ENCODE measurements around the gene DYSF. TPM values are rescaled to one million over a fixed set of nuclear protein-coding genes. Genes with fewer than 3 reads are reported as not detected.

The DYSF gene
- polyA plus RNA-seq, 1 of the 3 experiments (the other 2 are of a cell fraction) = 0.10 TPM

GRCh38 chr2:71559828-71560637 is 106.7 kb downstream of the DYSF start:
- H2AFZ ChIP-seq (ENCODE audit: low read depth) = no peak overlapping the region
- WGBS (ENCODE audit: low lambda C conversion rate) = 38% methylated on average over 13 of the region's 31 CpGs
- H3K9me2 ChIP-seq = no peaks in the 10 kb centered on the region
- DNase-seq = peak; percentile 75
- CTCF ChIA-PET = interaction anchor here (0.6 to 5.1 kb wide), 9 partner anchors 12 to 1019 kb away, joined by 3 to 33 read pairs (median 4); no protein-coding TSS in a partner anchor
- no peaks in the 10 kb centered on the region for H3K79me2 ChIP-seq (ENCODE audit: insufficient read depth)
- no peaks in the 10 kb centered on the region for H3K9me3 ChIP-seq
- no peak overlapping the region; a peak in 1 of 4 replicates for H3K4me3 ChIP-seq (ENCODE audit: low read depth in 2 of 2, low read length in 1 of 2)
- POLR2A ChIA-PET = interaction anchor here (0.7 kb wide), 1 partner anchor 49 kb away, joined by 3 read pairs; no protein-coding TSS in a partner anchor
- H3K36me3 ChIP-seq (replicated peaks in 1 of 2; ENCODE audit: control insufficient read depth in 1 of 2, insufficient read depth in 2 of 2, low read length in 1 of 2) = no peaks in the 10 kb centered on the region
- peaks cover 0 to 29% of the 10 kb centered on the region in 2 experiments; a peak in 1 of 4 replicates for H3K4me1 ChIP-seq (ENCODE audit: control insufficient read depth in 1 of 2, insufficient read depth in 2 of 2, low read depth in 1 of 2, low read length in 1 of 2)
- no peaks in the 10 kb centered on the region for H4K20me1 ChIP-seq (ENCODE audit: insufficient read depth)
- TF ChIP-seq, protein P1, sequence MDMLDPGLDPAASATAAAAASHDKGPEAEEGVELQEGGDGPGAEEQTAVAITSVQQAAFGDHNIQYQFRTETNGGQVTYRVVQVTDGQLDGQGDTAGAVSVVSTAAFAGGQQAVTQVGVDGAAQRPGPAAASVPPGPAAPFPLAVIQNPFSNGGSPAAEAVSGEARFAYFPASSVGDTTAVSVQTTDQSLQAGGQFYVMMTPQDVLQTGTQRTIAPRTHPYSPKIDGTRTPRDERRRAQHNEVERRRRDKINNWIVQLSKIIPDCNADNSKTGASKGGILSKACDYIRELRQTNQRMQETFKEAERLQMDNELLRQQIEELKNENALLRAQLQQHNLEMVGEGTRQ (IDR thresholded peaks at IDR 0.05; ENCODE audit: borderline replicate concordance, low read depth, low read length) = no peak
- no peak for TF ChIP-seq TCF12 (IDR thresholded peaks at IDR 0.05)
- TF ChIP-seq, protein P2, sequence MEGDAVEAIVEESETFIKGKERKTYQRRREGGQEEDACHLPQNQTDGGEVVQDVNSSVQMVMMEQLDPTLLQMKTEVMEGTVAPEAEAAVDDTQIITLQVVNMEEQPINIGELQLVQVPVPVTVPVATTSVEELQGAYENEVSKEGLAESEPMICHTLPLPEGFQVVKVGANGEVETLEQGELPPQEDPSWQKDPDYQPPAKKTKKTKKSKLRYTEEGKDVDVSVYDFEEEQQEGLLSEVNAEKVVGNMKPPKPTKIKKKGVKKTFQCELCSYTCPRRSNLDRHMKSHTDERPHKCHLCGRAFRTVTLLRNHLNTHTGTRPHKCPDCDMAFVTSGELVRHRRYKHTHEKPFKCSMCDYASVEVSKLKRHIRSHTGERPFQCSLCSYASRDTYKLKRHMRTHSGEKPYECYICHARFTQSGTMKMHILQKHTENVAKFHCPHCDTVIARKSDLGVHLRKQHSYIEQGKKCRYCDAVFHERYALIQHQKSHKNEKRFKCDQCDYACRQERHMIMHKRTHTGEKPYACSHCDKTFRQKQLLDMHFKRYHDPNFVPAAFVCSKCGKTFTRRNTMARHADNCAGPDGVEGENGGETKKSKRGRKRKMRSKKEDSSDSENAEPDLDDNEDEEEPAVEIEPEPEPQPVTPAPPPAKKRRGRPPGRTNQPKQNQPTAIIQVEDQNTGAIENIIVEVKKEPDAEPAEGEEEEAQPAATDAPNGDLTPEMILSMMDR (IDR thresholded peaks at IDR 0.05) = no peak
- no peak overlapping the region for H3K4me2 ChIP-seq
- no peak overlapping the region; a peak in 1 of 4 replicates for H3K27ac ChIP-seq (ENCODE audit: low read depth in 2 of 2, low read length in 1 of 2)
- H3F3A ChIP-seq (replicated peaks; ENCODE audit: insufficient read depth) = no peaks in the 10 kb centered on the region
- no peak overlapping the region for H3K9ac ChIP-seq
- peaks cover 7% of the 10 kb centered on the region; the same call in 1 of the 2 replicates for H3K27me3 ChIP-seq (ENCODE audit: insufficient read depth)

DNA sequence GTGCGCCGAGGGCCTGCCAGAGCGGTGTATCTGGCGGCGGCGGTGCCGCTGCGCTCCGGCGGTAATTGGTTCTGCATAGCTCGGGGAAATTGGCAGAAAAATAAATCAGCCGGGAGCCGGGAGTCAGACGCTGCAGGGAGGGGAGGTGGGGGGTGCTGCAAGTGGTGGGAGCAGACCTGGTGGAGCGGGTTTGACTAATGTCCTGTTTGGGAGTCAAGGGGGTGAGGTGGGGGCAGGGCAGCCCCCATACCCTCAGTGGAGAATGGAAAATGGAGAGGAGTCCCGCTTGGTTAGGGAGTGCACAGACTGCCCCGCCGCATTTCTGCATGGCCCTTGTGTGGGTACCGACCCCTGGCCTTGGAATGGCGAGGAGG is 107.3 kb downstream of the DYSF start:
- Histone ChIP-seq H3K4me1 (ENCODE audit: control insufficient read depth in 1 of 2, insufficient read depth in 2 of 2, low read depth in 1 of 2, low read length in 1 of 2) (peaks cover 0 to 29% of the 10 kb centered on the region in 2 experiments; a peak in 1 of 4 replicates), H3K9me3 (no peaks in the 10 kb centered on the region), H3F3A (replicated peaks; ENCODE audit: insufficient read depth) (no peaks in the 10 kb centered on the region), H4K20me1 (ENCODE audit: insufficient read depth) (no peaks in the 10 kb centered on the region), H3K79me2 (ENCODE audit: insufficient read depth) (no peaks in the 10 kb centered on the region), H3K4me2 (no peak overlapping the region), H3K27ac (ENCODE audit: low read depth in 2 of 2, low read length in 1 of 2) (no peak overlapping the region), H2AFZ (ENCODE audit: low read depth) (no peak overlapping the region), H3K4me3 (ENCODE audit: low read depth in 2 of 2, low read length in 1 of 2) (no peak overlapping the region; a peak in 1 of 4 replicates), H3K27me3 (ENCODE audit: insufficient read depth) (peaks cover 7% of the 10 kb centered on the region; the same call in 1 of the 2 replicates), H3K9ac (no peak overlapping the region), H3K9me2 (no peaks in the 10 kb centered on the region), H3K36me3 (replicated peaks in 1 of 2; ENCODE audit: control insufficient read depth in 1 of 2, insufficient read depth in 2 of 2, low read length in 1 of 2) (no peaks in the 10 kb centered on the region)
- POLR2A ChIA-PET = interaction anchor here (0.7 kb wide), 1 partner anchor 48 kb away, joined by 3 read pairs; no protein-coding TSS in a partner anchor
- TF ChIP-seq, protein P3, sequence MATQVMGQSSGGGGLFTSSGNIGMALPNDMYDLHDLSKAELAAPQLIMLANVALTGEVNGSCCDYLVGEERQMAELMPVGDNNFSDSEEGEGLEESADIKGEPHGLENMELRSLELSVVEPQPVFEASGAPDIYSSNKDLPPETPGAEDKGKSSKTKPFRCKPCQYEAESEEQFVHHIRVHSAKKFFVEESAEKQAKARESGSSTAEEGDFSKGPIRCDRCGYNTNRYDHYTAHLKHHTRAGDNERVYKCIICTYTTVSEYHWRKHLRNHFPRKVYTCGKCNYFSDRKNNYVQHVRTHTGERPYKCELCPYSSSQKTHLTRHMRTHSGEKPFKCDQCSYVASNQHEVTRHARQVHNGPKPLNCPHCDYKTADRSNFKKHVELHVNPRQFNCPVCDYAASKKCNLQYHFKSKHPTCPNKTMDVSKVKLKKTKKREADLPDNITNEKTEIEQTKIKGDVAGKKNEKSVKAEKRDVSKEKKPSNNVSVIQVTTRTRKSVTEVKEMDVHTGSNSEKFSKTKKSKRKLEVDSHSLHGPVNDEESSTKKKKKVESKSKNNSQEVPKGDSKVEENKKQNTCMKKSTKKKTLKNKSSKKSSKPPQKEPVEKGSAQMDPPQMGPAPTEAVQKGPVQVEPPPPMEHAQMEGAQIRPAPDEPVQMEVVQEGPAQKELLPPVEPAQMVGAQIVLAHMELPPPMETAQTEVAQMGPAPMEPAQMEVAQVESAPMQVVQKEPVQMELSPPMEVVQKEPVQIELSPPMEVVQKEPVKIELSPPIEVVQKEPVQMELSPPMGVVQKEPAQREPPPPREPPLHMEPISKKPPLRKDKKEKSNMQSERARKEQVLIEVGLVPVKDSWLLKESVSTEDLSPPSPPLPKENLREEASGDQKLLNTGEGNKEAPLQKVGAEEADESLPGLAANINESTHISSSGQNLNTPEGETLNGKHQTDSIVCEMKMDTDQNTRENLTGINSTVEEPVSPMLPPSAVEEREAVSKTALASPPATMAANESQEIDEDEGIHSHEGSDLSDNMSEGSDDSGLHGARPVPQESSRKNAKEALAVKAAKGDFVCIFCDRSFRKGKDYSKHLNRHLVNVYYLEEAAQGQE (IDR thresholded peaks at IDR 0.05; ENCODE audit: low read depth, low read length) = no peak
- TF ChIP-seq EP300 (IDR thresholded peaks at IDR 0.05; ENCODE audit: borderline replicate concordance in 1 of 2, low read depth in 1 of 2, low read length in 1 of 2) (peak in 1 of 2 experiments; percentile 56; a peak in 2 of 4 replicates), CHD2 (IDR thresholded peaks at IDR 0.05; ENCODE audit: low read length, partially characterized antibody) (peak; percentile 32)
- DNase-seq = peak; percentile 85
- 38% methylated on average over 17 of the region's 20 CpGs for WGBS (ENCODE audit: low lambda C conversion rate)
- CTCF ChIA-PET = interaction anchor here (0.6 to 5.1 kb wide), 6 partner anchors 13 to 1019 kb away, joined by 3 to 33 read pairs (median 4); no protein-coding TSS in a partner anchor
